ENCODE data around the gene VPS4B. TPM values are rescaled to one million over a fixed set of nuclear protein-coding genes. Genes with fewer than 3 reads are reported as not detected.

Gene VPS4B
- polyA plus RNA-seq, 2 of the 4 experiments (the other 2 are of a cell fraction), result 21.8 to 24.2 TPM

- ATAC-seq, result no peak
- TF ChIP-seq KDM1A (IDR thresholded peaks at IDR 0.05; ENCODE audit: low read depth) (no peak), RNF2 (IDR thresholded peaks at IDR 0.05; ENCODE audit: borderline replicate concordance, low read depth) (no peak), ELK1 (IDR thresholded peaks at IDR 0.05; ENCODE audit: low read depth, low read length) (no peak)
- no peak for DNase-seq (ENCODE audit: low read depth in 1 of 2, low spot score in 1 of 2)
- no peaks in the 10 kb centered on the region for H3K4me1 ChIP-seq
- POLR2A ChIA-PET, result no interaction called here
- WGBS (ENCODE audit: missing lambda C conversion rate), result 91% methylated on average over 4 of the region's 4 CpGs
- no peaks in the 10 kb centered on the region for H3K9me3 ChIP-seq
- H3K4me2 ChIP-seq, result no peak overlapping the region
- no peak overlapping the region for H3K27ac ChIP-seq
- CTCF ChIA-PET, result no interaction called here
- no peak overlapping the region for H3K4me3 ChIP-seq
- FAIRE-seq, result no peak
Measured at GRCh38 chr18:63387861-63388260, 34.4 kb downstream of the VPS4B start.

DNA sequence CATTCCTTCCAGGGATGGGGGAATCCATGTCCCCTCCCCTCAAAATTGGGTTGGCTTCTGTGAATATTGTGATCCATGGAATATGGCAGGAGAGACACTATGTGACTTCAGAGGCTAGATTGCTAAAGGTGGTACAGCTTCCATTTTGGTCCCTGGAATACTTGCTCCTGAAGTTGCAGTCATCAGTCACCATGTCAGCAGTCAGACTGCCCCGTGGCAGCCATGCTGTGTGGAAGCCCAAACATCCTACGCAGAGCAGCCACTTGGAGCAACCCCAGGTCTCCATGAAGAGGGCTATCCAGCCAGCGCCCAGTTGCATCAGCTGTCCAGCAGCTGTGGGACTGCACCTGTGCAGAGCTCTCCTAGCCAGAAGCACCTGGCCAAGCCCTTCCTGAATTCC lies 39.4 kb downstream of the VPS4B start:
- H3K4me2 ChIP-seq, result no peak overlapping the region
- no peak for FAIRE-seq
- TF ChIP-seq JUNB (IDR thresholded peaks at IDR 0.05) (no peak), HOXB13 (CRISPR knock-in tag; IDR thresholded peaks at IDR 0.05; ENCODE audit: low read depth) (no peak), EP300 (IDR thresholded peaks at IDR 0.05) (no peak)
- H3K4me1 ChIP-seq, result 0 out of 3 replicates have a peak, but pooled peaks cover 4% of the 10 kb centered on the region
- H3K27ac ChIP-seq, result no peak overlapping the region
- ChIA-PET CTCF (interaction anchor here (1.2 kb wide), 1 partner anchor 12 kb away, joined by 3 read pairs; no protein-coding TSS in a partner anchor), POLR2A (no interaction called here)
- WGBS (ENCODE audit: missing lambda C conversion rate), result 50% methylated on average over 2 of the region's 3 CpGs
- H3K9me3 ChIP-seq, result no peaks in the 10 kb centered on the region
- no peak for DNase-seq (ENCODE audit: low read depth in 1 of 2, low spot score in 1 of 2)
- no peak overlapping the region for H3K4me3 ChIP-seq
- no peak for ATAC-seq

- Histone ChIP-seq H3K4me2 (peak overlapping the region; percentile 28; the same call in 2 of the 3 replicates), H3K4me3 (no peak overlapping the region), H3K9me3 (no peaks in the 10 kb centered on the region), H3K27ac (no peak overlapping the region), H3K4me1 (0 out of 3 replicates have a peak, but pooled peaks cover 4% of the 10 kb centered on the region)
- FAIRE-seq (no peak), DNase-seq (ENCODE audit: low read depth in 1 of 2, low spot score in 1 of 2) (no peak), ATAC-seq (no peak)
- 55% methylated on average over 2 of the region's 2 CpGs for WGBS (ENCODE audit: missing lambda C conversion rate)
- ChIA-PET POLR2A (no interaction called here), CTCF (interaction anchor here (0.6 kb wide), 1 partner anchor 864 kb away, joined by 3 read pairs; no protein-coding TSS in a partner anchor)
- TF ChIP-seq ZSCAN20 (CRISPR knock-in tag; IDR thresholded peaks at IDR 0.05) (no peak), ZNF302 (CRISPR knock-in tag; IDR thresholded peaks at IDR 0.05) (no peak), EHMT2 (IDR thresholded peaks at IDR 0.05; ENCODE audit: low read depth) (no peak), POLR2AphosphoS2 (conservative IDR thresholded peaks at IDR 0.05; ENCODE audit: low read length) (no peak), FOSB (CRISPR knock-in tag; IDR thresholded peaks at IDR 0.05) (no peak), ELK1 (IDR thresholded peaks at IDR 0.05; ENCODE audit: low read depth, low read length) (no peak), RNF2 (IDR thresholded peaks at IDR 0.05; ENCODE audit: borderline replicate concordance, low read depth) (no peak), USF2 (IDR thresholded peaks at IDR 0.05) (no peak), SMC3 (IDR thresholded peaks at IDR 0.05) (no peak), TP53 (CRISPR knock-in tag; IDR thresholded peaks at IDR 0.05) (no peak), KDM5A (IDR thresholded peaks at IDR 0.05) (no peak), NPAS2 (CRISPR knock-in tag; IDR thresholded peaks at IDR 0.05; ENCODE audit: borderline replicate concordance) (no peak), SREBF2 (IDR thresholded peaks at IDR 0.05) (no peak), REST (IDR thresholded peaks at IDR 0.05) (no peak), JUN (IDR thresholded peaks at IDR 0.05) (no peak), POLR2A (IDR thresholded peaks at IDR 0.05; ENCODE audit: low read length) (no peak), PHF8 (IDR thresholded peaks at IDR 0.05; ENCODE audit: borderline replicate concordance, low read depth) (no peak)
Measured at GRCh38 chr18:63379639-63379962, 42.7 kb downstream of the VPS4B start.
